ENCODE results near the gene ZNF629. TPM values are rescaled to one million over a fixed set of nuclear protein-coding genes. Genes with fewer than 3 reads are reported as not detected.

The ZNF629 gene
- total and polyA plus RNA-seq, 2 experiments from 2014 or later: 7.7 to 15.6 TPM

GRCh38 chr16:30774367-30775130, 12.5 kb downstream of the ZNF629 start:
- DNase-seq (ENCODE audit: low spot score): no peak
- Histone ChIP-seq H2AFZ (no peak overlapping the region), H4K20me1 (ENCODE audit: insufficient read depth, poor library complexity, severe bottlenecking) (no peaks in the 10 kb centered on the region), H3K4me2 (peak overlapping the region; percentile 92), H3K9me3 (ENCODE audit: low read depth) (no peaks in the 10 kb centered on the region), H3K4me3 (no peak overlapping the region), H3K9me2 (replicated peaks; ENCODE audit: insufficient read depth) (no peaks in the 10 kb centered on the region), H3K27me3 (no peaks in the 10 kb centered on the region), H3K36me3 (replicated peaks; ENCODE audit: insufficient read depth, low read depth) (no peaks in the 10 kb centered on the region), H3K27ac (peak overlapping the region; percentile 97), H3K79me2 (peaks cover 10% of the 10 kb centered on the region), H3K4me1 (ENCODE audit: insufficient read depth) (peaks cover 19% of the 10 kb centered on the region)
- TF ChIP-seq CTCF (IDR thresholded peaks at IDR 0.05; ENCODE audit: poor library complexity) (no peak), EZH2phosphoT487 (IDR thresholded peaks at IDR 0.05; ENCODE audit: low read depth, severe bottlenecking, unreplicated experiment) (no peak), EZH2 (IDR thresholded peaks at IDR 0.05; ENCODE audit: borderline replicate concordance) (no peak)
- WGBS (ENCODE audit: low lambda C conversion rate, missing lambda C conversion rate): 80% methylated on average over 8 of the region's 8 CpGs

GRCh38 chr16:30773826-30774225, 13.2 kb downstream of the ZNF629 start:
- Histone ChIP-seq H3K27me3 (no peaks in the 10 kb centered on the region), H3K9me2 (replicated peaks; ENCODE audit: insufficient read depth) (no peaks in the 10 kb centered on the region), H2AFZ (no peak overlapping the region), H3K4me2 (no peak overlapping the region), H3K27ac (no peak overlapping the region), H3K9me3 (ENCODE audit: low read depth) (no peaks in the 10 kb centered on the region), H3K36me3 (replicated peaks; ENCODE audit: insufficient read depth, low read depth) (no peaks in the 10 kb centered on the region), H3K79me2 (peaks cover 7% of the 10 kb centered on the region), H4K20me1 (ENCODE audit: insufficient read depth, poor library complexity, severe bottlenecking) (no peaks in the 10 kb centered on the region), H3K4me1 (ENCODE audit: insufficient read depth) (peaks cover 19% of the 10 kb centered on the region), H3K4me3 (no peak overlapping the region)
- TF ChIP-seq EZH2phosphoT487 (IDR thresholded peaks at IDR 0.05; ENCODE audit: low read depth, severe bottlenecking, unreplicated experiment) (no peak), CTCF (IDR thresholded peaks at IDR 0.05; ENCODE audit: poor library complexity) (no peak), EZH2 (IDR thresholded peaks at IDR 0.05; ENCODE audit: borderline replicate concordance) (no peak)
- no peak for DNase-seq (ENCODE audit: low spot score)
- WGBS (ENCODE audit: low lambda C conversion rate, missing lambda C conversion rate): 93% methylated on average over 14 of the region's 14 CpGs

GRCh38 chr16:30771726-30772125, 15.3 kb downstream of the ZNF629 start:
- no peak overlapping the region for H2AFZ ChIP-seq
- no peaks in the 10 kb centered on the region for H3K27me3 ChIP-seq
- no peak overlapping the region for H3K4me3 ChIP-seq
- no peak for DNase-seq (ENCODE audit: low spot score)
- peaks cover 11% of the 10 kb centered on the region for H3K4me1 ChIP-seq (ENCODE audit: insufficient read depth)
- no peaks in the 10 kb centered on the region for H4K20me1 ChIP-seq (ENCODE audit: insufficient read depth, poor library complexity, severe bottlenecking)
- H3K9me2 ChIP-seq (replicated peaks; ENCODE audit: insufficient read depth): no peaks in the 10 kb centered on the region
- no peaks in the 10 kb centered on the region for H3K9me3 ChIP-seq (ENCODE audit: low read depth)
- peaks cover 3% of the 10 kb centered on the region for H3K79me2 ChIP-seq
- H3K36me3 ChIP-seq (replicated peaks; ENCODE audit: insufficient read depth, low read depth): no peaks in the 10 kb centered on the region
- H3K27ac ChIP-seq: no peak overlapping the region
- no peak overlapping the region for H3K4me2 ChIP-seq
- WGBS (ENCODE audit: low lambda C conversion rate, missing lambda C conversion rate): 96% methylated on average over 14 of the region's 14 CpGs
- TF ChIP-seq CTCF (IDR thresholded peaks at IDR 0.05; ENCODE audit: poor library complexity): no peak
- TF ChIP-seq EZH2 (IDR thresholded peaks at IDR 0.05; ENCODE audit: borderline replicate concordance): no peak
- no peak for TF ChIP-seq EZH2phosphoT487 (IDR thresholded peaks at IDR 0.05; ENCODE audit: low read depth, severe bottlenecking, unreplicated experiment)
